Fibroblast of mammary gland (primary cell): ENCODE measurements around the gene ZNF182.
"Not testable (repeated sequence)": the region's sequence is repeated elsewhere in the genome, so short reads cannot be mapped to it uniquely, and the experiment has no call there.

ENCODE experiments used
- DNase-seq: peaks from one replicate; pipeline ENCODE4 v3.0.0-alpha.2; 2010; ENCODE audit warnings: low read depth
- H3K4me3 ChIP-seq: 2 replicates; pipeline ENCODE4 v1.5.1; 2011; ENCODE audit warnings: low read depth, mild to moderate bottlenecking, low read length, moderate library complexity; ENCODE audit not compliant: control insufficient read depth
- CTCF ChIP-seq: conservative IDR thresholded peaks from 2 replicates; pipeline ENCODE4 v1.5.1; 2011; ENCODE audit warnings: low read depth, low read length, inconsistent platforms; ENCODE audit not compliant: control insufficient read depth, insufficient read depth

ZNF182 gene

GRCh38 chrX:47991263-47992094 lies 12.3 kb downstream of the ZNF182 start:
- DNase-seq: peak; percentile 78
- TF ChIP-seq CTCF: no peak
- H3K4me3 ChIP-seq: no peak overlapping the region

- TF ChIP-seq CTCF: no peak
- DNase-seq: no peak
Measured at GRCh38 chrX:47976254-47977151, 27.3 kb downstream of the ZNF182 start.

GRCh38 chrX:47973235-47973634 lies 30.6 kb downstream of the ZNF182 start:
- no peak for DNase-seq
- no peak overlapping the region for H3K4me3 ChIP-seq
- no peak for TF ChIP-seq CTCF

More at GRCh38 chrX:47976254-47977151, 27.3 kb downstream of the ZNF182 start:
- no peak overlapping the region for H3K4me3 ChIP-seq

GRCh38 chrX:47965526-47965925 lies 38.3 kb downstream of the ZNF182 start:
- H3K4me3 ChIP-seq, DNase-seq: not testable (repeated sequence)

- not testable (repeated sequence) for DNase-seq, H3K4me3 ChIP-seq
Measured at GRCh38 chrX:47961830-47962229, 42.0 kb downstream of the ZNF182 start.

GRCh38 chrX:47960406-47960805 lies 43.4 kb downstream of the ZNF182 start:
- no peak for DNase-seq
- TF ChIP-seq CTCF: no peak
- no peak overlapping the region for H3K4me3 ChIP-seq

- TF ChIP-seq CTCF: peak; percentile 22
- DNase-seq: peak; percentile 17
Measured at GRCh38 chrX:47958761-47959342, 44.9 kb downstream of the ZNF182 start.

GRCh38 chrX:47958206-47958605 lies 45.6 kb downstream of the ZNF182 start:
- H3K4me3 ChIP-seq, DNase-seq: not testable (repeated sequence)

More at GRCh38 chrX:47958761-47959342, 44.9 kb downstream of the ZNF182 start:
- no peak overlapping the region for H3K4me3 ChIP-seq
